Stimulated activated CD4-positive, alpha-beta T cell treated with anti-CD3 and anti-CD28 coated beads, Interleukin-2, amount 100 ng/mL, for 48 hours (primary cell): ENCODE data around the gene XRCC5.
A peak's percentile ranks its signal among the peaks of the same experiment; 100 is the strongest.

Experiments
- DNase-seq, 2 donors: peaks; one replicate each; pipeline ENCODE4 v3.0.0-alpha.2; 2020

XRCC5 gene

GRCh38 chr2:216086207-216086893 lies 22.8 kb upstream of the XRCC5 start:
- DNase-seq: no peak

- DNase-seq: no peak
Observed at GRCh38 chr2:216090369-216090786, 18.8 kb upstream of the XRCC5 start.

GRCh38 chr2:216092646-216093045 lies 16.5 kb upstream of the XRCC5 start:
- no peak for DNase-seq

GRCh38 chr2:216094701-216095100 lies 14.4 kb upstream of the XRCC5 start:
- no peak for DNase-seq

GRCh38 chr2:216098421-216099334 lies 10.5 kb upstream of the XRCC5 start:
- DNase-seq: no peak

- DNase-seq: no peak
Observed at GRCh38 chr2:216101109-216101508, 8.0 kb upstream of the XRCC5 start.

GRCh38 chr2:216103213-216103612 lies 5.9 kb upstream of the XRCC5 start:
- no peak for DNase-seq

GRCh38 chr2:216104691-216105090 lies 4.5 kb upstream of the XRCC5 start:
- DNase-seq: no peak

- DNase-seq: no peak
Observed at GRCh38 chr2:216107320-216107719, 1.8 kb upstream of the XRCC5 start.

- DNase-seq: no peak
Observed at GRCh38 chr2:216107760-216108159, 1.4 kb upstream of the XRCC5 start.

- no peak for DNase-seq
Observed at GRCh38 chr2:216108310-216108966, 710 bp upstream of the XRCC5 start.

- no peak for DNase-seq
Observed at GRCh38 chr2:216109962-216110614, 940 bp downstream of the XRCC5 start.

- DNase-seq: no peak
Observed at GRCh38 chr2:216110620-216111019, 1.5 kb downstream of the XRCC5 start.

GRCh38 chr2:216111122-216111521 lies 2.0 kb downstream of the XRCC5 start:
- DNase-seq: no peak

- no peak for DNase-seq
Observed at GRCh38 chr2:216112926-216113325, 3.8 kb downstream of the XRCC5 start.

GRCh38 chr2:216113572-216113971 lies 4.4 kb downstream of the XRCC5 start:
- no peak for DNase-seq

GRCh38 chr2:216114382-216114713 lies 5.2 kb downstream of the XRCC5 start:
- no peak for DNase-seq

- peak; percentile 98 for DNase-seq
Observed at GRCh38 chr2:216114714-216115531, 5.8 kb downstream of the XRCC5 start.

GRCh38 chr2:216116418-216116817 lies 7.3 kb downstream of the XRCC5 start:
- no peak for DNase-seq

GRCh38 chr2:216117561-216118340 lies 8.6 kb downstream of the XRCC5 start:
- DNase-seq: no peak

GRCh38 chr2:216118474-216118873 lies 9.3 kb downstream of the XRCC5 start:
- DNase-seq: no peak

- DNase-seq: no peak
Observed at GRCh38 chr2:216119146-216119545, 10.0 kb downstream of the XRCC5 start.
